Stimulated activated CD4-positive, alpha-beta T cell treated with anti-CD3 and anti-CD28 coated beads, TNF-alpha, amount 100 ng/mL, for 48 hours (primary cell): ENCODE results near the gene FGD4.
"Not testable (repeated sequence)": the region's sequence is repeated elsewhere in the genome, so short reads cannot be mapped to it uniquely, and the experiment has no call there.

Experiments
- DNase-seq, 3 donors: peaks; one replicate each; pipeline ENCODE4 v3.0.0-alpha.2; 2020; ENCODE audit warnings: low read depth in 3 of 3

The FGD4 gene

GRCh38 chr12:32522331-32523221, 123.2 kb downstream of the FGD4 start:
- DNase-seq, result no peak

GRCh38 chr12:32525802-32526201, 126.4 kb downstream of the FGD4 start:
- DNase-seq, result not testable (repeated sequence)

DNA sequence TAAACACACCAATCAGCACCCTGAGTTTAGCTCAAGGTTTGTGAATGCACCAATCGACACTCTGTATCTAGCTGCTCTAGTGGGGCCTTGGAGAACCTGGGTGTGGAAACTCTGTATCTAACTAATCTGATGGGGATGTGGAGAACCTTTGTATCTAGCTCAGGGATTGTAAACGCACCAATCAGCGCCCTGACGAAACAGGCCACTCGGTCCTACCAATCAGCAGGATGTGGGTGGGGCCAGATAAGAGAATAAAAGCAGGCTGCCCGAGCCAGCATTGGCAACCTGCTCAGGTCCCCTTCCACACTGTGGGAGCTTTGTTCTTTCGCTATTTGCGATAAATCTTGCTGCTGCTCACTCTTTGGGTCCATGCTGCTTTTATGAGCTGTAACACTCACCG, 127.0 kb downstream of the FGD4 start:
- not testable (repeated sequence) for DNase-seq

GRCh38 chr12:32532422-32532821, 133.1 kb downstream of the FGD4 start:
- no peak for DNase-seq

DNA sequence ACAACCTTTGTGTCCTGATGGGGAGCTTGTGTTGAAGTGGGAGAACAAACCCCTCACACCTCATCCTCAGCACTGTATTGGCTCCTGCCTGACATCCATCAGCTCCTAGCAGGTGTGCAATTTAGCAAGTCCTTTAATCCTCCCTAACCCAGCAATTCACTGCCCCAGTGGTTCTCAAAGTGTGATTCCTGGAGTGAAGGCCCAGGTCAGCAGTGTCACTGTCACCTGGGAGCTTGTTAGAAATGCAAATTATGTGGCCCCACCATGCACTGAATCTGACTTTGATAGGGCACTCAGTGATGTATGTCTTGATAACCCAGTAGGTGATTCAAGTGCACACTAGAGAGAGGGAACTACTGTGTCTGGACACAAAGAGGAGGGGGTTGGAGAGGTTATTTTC, 133.6 kb downstream of the FGD4 start:
- no peak for DNase-seq

- not testable (repeated sequence) for DNase-seq
Observed at GRCh38 chr12:32533506-32533905, 134.1 kb downstream of the FGD4 start.

GRCh38 chr12:32533971-32534590, 134.7 kb downstream of the FGD4 start:
- no peak for DNase-seq

GRCh38 chr12:32534698-32535097, 135.3 kb downstream of the FGD4 start:
- no peak for DNase-seq

- no peak for DNase-seq
Observed at GRCh38 chr12:32535288-32535999, 136.1 kb downstream of the FGD4 start.

DNA sequence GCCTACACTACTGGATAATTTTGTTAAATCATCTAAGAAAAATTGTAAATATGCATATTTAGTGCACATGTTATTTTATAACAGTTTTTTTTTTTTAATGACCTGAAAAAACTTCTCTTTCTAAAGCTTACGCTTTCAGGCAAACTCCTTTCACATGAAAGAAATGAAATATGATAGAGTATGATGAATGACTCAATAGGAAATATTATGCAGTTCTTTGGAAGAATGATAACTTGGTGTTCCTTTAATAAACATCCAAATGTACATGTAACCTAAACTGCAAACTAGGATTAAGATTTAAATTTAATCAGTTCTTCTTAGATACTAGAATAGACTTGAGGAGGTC, 136.6 kb downstream of the FGD4 start:
- DNase-seq, result no peak

DNA sequence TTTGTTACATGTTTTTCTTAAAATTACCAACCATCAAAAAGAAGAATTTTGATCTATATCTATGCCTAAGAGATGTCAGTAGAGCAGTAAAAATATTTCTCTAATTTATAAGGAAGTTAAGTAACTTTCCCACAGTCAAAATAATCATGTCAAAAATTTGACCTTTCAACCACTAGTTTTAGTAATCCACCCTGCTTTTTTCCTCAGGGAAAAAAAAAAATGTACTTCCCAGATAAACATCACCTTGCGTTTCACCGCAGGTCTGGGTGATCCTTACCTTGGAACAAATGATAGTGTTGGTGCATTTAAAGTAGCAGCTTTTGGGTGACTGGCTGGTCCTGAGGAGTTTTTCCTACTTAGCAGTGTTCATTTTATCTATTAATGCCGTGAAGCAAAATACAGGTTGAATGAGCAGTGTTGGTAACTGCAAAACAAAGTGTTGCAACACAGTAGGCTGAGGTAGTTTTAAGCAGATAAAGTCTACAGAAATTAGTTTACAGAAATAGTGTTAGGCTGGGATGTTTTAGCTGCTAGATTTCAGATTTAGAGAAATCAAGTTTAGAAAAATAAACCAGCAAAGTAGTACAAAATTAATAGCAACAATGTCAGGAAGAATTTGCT, 142.5 kb downstream of the FGD4 start:
- DNase-seq, result no peak

GRCh38 chr12:32542428-32543229, 143.3 kb downstream of the FGD4 start:
- DNase-seq, result no peak

GRCh38 chr12:32544893-32545292, 145.5 kb downstream of the FGD4 start:
- DNase-seq, result no peak

GRCh38 chr12:32545413-32545980, 146.1 kb downstream of the FGD4 start:
- DNase-seq, result no peak

DNA sequence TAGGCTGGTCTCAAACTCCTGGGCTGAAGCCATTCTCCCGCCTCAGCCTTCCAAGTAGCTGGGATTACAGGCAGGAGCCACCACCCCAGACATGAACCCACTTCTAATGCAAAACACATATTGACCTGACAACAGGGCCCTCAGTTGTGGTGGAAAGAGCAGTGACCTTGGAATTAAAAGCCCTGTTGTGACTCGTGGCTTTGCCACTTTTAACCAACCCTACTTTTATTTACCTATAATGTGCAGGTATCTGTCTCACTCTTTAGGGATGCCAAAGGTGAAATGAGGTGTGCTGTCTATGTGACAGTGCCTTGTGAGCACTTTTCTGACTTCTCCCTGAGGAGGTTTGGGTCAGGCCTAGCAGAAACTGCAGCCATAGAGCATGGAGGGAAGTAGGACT, 146.9 kb downstream of the FGD4 start:
- DNase-seq, result no peak

DNA sequence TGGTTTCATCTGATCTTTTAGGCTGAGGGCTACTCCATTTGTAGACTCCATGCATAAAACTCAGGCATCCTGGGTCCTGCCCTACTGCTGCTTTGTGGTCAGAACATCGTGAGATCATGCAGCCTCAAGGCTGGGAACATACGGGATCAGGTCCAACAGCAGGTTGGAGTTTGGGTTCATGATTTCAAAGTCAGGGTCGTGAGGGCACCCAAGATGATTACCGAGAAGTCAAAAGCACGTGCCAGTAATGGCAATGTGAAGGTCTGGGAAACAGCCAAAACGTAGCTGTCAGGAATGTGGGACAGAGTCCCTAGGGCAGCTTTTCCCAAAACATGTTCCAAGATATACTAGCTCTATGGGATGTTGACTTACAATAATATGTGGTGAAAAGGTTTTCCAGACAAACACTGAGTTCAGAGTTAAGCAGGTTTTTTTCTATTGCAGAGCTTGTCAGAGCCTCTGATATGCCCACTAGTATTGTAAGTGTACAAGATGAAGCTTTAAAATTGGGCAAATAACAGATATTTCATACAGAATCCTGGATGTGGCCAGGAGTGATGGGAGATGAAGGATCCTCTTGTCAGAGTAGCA, 149.4 kb downstream of the FGD4 start:
- no peak for DNase-seq

GRCh38 chr12:32549675-32550079, 150.3 kb downstream of the FGD4 start:
- DNase-seq, result no peak

GRCh38 chr12:32551058-32551457, 151.7 kb downstream of the FGD4 start:
- DNase-seq, result no peak

DNA sequence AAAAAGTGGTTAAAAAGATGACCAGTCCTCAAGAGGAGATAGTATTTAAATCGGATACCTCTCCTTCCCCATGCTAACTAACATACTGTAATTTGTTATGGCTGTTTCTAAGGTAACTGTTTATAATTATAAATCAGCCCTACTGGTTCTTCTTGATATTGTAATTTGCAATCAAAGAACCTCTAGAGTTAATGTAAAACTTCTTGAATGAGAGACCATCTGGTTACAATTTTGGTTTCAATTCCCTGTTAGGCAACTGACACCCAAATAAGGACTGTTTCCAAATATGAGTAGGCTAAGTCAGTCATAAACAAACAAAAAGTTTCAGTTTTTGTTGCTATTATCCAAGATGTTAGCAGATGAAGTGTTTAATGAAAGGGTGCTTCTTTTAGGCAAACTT, 159.5 kb downstream of the FGD4 start:
- DNase-seq, result no peak

- no peak for DNase-seq
Observed at GRCh38 chr12:32559434-32559833, 160.1 kb downstream of the FGD4 start.

DNA sequence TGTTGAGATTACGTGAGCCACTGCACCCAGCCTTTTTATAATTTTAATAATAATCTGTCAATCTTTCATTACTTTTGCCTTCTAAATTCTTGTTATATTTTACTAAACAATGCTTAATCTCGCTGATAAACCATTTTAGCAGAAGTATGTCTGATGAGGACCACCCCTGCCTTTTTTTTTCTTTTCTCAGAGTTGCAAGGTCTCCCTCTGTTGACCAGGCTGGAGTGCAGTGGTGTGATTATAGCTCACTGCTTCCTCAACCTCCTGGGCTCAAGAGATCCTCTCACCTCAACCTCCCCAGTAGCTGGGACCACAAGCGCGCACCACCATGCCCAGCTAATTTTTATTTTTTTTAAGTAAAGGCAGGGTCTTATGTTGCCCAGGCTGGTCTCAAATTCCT, 161.2 kb downstream of the FGD4 start:
- no peak for DNase-seq
